ENCODE data around the gene PKHD1.

Gene PKHD1

DNA sequence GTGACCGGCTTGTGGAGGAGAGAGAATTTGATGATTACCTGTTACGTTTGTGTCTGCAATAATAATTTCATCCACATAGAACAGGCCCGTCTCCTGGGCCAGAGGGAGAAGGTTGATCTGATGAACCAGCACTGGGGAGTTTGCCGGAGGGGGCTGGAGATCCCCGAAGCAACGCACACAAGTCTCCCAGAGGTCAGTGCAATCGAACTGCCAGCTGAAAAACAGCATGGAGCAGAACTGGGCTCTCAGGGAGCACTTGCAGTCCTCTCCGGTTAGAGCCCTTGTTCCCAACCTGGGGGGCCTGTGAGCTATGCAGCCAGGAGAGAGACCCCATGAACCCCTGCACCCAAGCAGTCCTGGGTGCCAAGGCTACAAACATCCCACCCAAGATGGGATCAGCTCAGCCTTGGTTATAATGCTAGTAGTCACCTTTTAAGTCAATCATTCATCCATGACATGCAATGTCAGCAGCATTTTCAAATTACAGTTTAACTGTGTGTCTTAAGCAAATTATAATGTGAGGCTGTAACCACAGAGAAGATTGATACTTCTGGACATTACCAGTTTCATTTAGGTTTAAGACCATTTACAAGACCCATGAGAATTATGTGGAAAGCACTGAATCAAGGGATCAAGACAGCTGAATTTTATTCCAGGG, 34.2 kb downstream of the PKHD1 start:
- TF ChIP-seq FOXP2 (optimal IDR thresholded peaks at IDR 0.05; ENCODE audit: borderline replicate concordance, extremely low read depth, extremely low read length, insufficient read depth): no peak
- TF ChIP-seq SIN3A (IDR thresholded peaks at IDR 0.05; ENCODE audit: borderline replicate concordance, insufficient read depth, low read length): no peak
- no peak for TF ChIP-seq REST (IDR thresholded peaks at IDR 0.05; ENCODE audit: insufficient read depth in 1 of 2, low read depth in 2 of 2, low read length in 2 of 2)
- TF ChIP-seq TAF1 (IDR thresholded peaks at IDR 0.05; ENCODE audit: borderline replicate concordance, insufficient read depth, low read length): no peak
- no peak for TF ChIP-seq POLR2AphosphoS5 (IDR thresholded peaks at IDR 0.05; ENCODE audit: low read depth, low read length)

GRCh38 chr6:52050051-52050405, 37.4 kb downstream of the PKHD1 start:
- no peak for TF ChIP-seq POLR2AphosphoS5 (IDR thresholded peaks at IDR 0.05; ENCODE audit: low read depth, low read length)
- TF ChIP-seq SIN3A (IDR thresholded peaks at IDR 0.05; ENCODE audit: borderline replicate concordance, insufficient read depth, low read length): no peak
- TF ChIP-seq FOXP2 (optimal IDR thresholded peaks at IDR 0.05; ENCODE audit: borderline replicate concordance, extremely low read depth, extremely low read length, insufficient read depth): no peak
- TF ChIP-seq TAF1 (IDR thresholded peaks at IDR 0.05; ENCODE audit: borderline replicate concordance, insufficient read depth, low read length): no peak
- TF ChIP-seq REST (IDR thresholded peaks at IDR 0.05; ENCODE audit: insufficient read depth in 1 of 2, low read depth in 2 of 2, low read length in 2 of 2): no peak

- TF ChIP-seq TAF1 (IDR thresholded peaks at IDR 0.05; ENCODE audit: borderline replicate concordance, insufficient read depth, low read length) (no peak), FOXP2 (optimal IDR thresholded peaks at IDR 0.05; ENCODE audit: borderline replicate concordance, extremely low read depth, extremely low read length, insufficient read depth) (no peak), SIN3A (IDR thresholded peaks at IDR 0.05; ENCODE audit: borderline replicate concordance, insufficient read depth, low read length) (no peak), POLR2AphosphoS5 (IDR thresholded peaks at IDR 0.05; ENCODE audit: low read depth, low read length) (no peak), REST (IDR thresholded peaks at IDR 0.05; ENCODE audit: insufficient read depth in 1 of 2, low read depth in 2 of 2, low read length in 2 of 2) (no peak)
These were observed 38.0 kb downstream of the PKHD1 start for GRCh38 chr6:52049252-52050050.

- TF ChIP-seq FOXP2 (optimal IDR thresholded peaks at IDR 0.05; ENCODE audit: borderline replicate concordance, extremely low read depth, extremely low read length, insufficient read depth): no peak
- TF ChIP-seq SIN3A (IDR thresholded peaks at IDR 0.05; ENCODE audit: borderline replicate concordance, insufficient read depth, low read length): no peak
- no peak for TF ChIP-seq POLR2AphosphoS5 (IDR thresholded peaks at IDR 0.05; ENCODE audit: low read depth, low read length)
- TF ChIP-seq REST (IDR thresholded peaks at IDR 0.05; ENCODE audit: insufficient read depth in 1 of 2, low read depth in 2 of 2, low read length in 2 of 2): no peak
- TF ChIP-seq TAF1 (IDR thresholded peaks at IDR 0.05; ENCODE audit: borderline replicate concordance, insufficient read depth, low read length): no peak
These were observed 41.0 kb downstream of the PKHD1 start for GRCh38 chr6:52046456-52046855.
